PC-9 (cell line): ENCODE measurements around the gene A1BG. TPM values are rescaled to one million over a fixed set of nuclear protein-coding genes. Genes with fewer than 3 reads are reported as not detected.
"Not testable (repeated sequence)": the region's sequence is repeated elsewhere in the genome, so short reads cannot be mapped to it uniquely, and the experiment has no call there.

Source experiments
- BruUV-seq: library from RNA; stranded (reverse); fragments of 400-500 nt; replicated peaks from 2 replicates; lab custom pipeline; 2021; lab: Mats Ljungman, UMichigan
- CTCF ChIA-PET: fragments of 300-600 bp; sonication (Branson Sonifier 250); formaldehyde crosslinking; loops from one replicate; lab custom pipeline; 2022; ENCODE audit warnings: antibody characterized with exemption; lab: Charles Lee
- POLR2A ChIA-PET: fragments of 300-600 bp; sonication (Branson Sonifier 250); formaldehyde crosslinking; loops from one replicate; lab custom pipeline; 2022; ENCODE audit warnings: antibody characterized with exemption; ENCODE audit not compliant: unreplicated experiment; lab: Charles Lee
- DNase-seq, 2 experiments: peaks; one replicate each; pipeline versions ENCODE4 v3.0.0 to v3.0.0-alpha.2; 2015 to 2022; ENCODE audit warnings: mixed read lengths in 1 of 2
- H2AFZ ChIP-seq: fragments of 200-600 bp; sonication (generic); 2 replicates; pipeline ENCODE4 v1.8.1; 2017; ENCODE audit warnings: antibody characterized with exemption
- H3F3A ChIP-seq: fragments of 200-600 bp; sonication (generic); 2 replicates; pipeline ENCODE4 v1.8.1; 2017; ENCODE audit warnings: antibody characterized with exemption, mild to moderate bottlenecking, low read depth; ENCODE audit not compliant: insufficient read depth
- H3K27ac ChIP-seq: fragments of 200-600 bp; sonication (generic); 2 replicates; pipeline ENCODE4 v1.6.1; 2016; ENCODE audit warnings: mixed run types
- H3K27me3 ChIP-seq: fragments of 200-600 bp; sonication (generic); 2 replicates; pipeline ENCODE4 v1.6.1; 2016; ENCODE audit warnings: low read depth, mixed run types; ENCODE audit not compliant: insufficient read depth
- H3K36me3 ChIP-seq: fragments of 200-600 bp; sonication (generic); 2 replicates; pipeline ENCODE4 v1.6.1; 2016; ENCODE audit warnings: low read depth, mixed run types
- H3K4me1 ChIP-seq: fragments of 200-600 bp; sonication (generic); replicated peaks from 2 replicates; pipeline ENCODE4 v1.6.1; 2016; ENCODE audit warnings: mixed run types; ENCODE audit not compliant: insufficient read depth
- H3K4me2 ChIP-seq: fragments of 200-600 bp; sonication (generic); 2 replicates; pipeline ENCODE4 v1.6.1; 2017; ENCODE audit warnings: mixed run types
- H3K4me3 ChIP-seq: fragments of 200-600 bp; sonication (generic); 2 replicates; pipeline ENCODE4 v1.6.1; 2016; ENCODE audit warnings: mixed run types
- H3K79me2 ChIP-seq: fragments of 200-600 bp; sonication (generic); 2 replicates; pipeline ENCODE4 v1.6.1; 2017; ENCODE audit warnings: low read depth, mixed run types
- H3K9me2 ChIP-seq: fragments of 200-600 bp; sonication (generic); 2 replicates; pipeline ENCODE4 v1.8.1; 2017; ENCODE audit warnings: mild to moderate bottlenecking; ENCODE audit not compliant: insufficient read depth
- H3K9me3 ChIP-seq: fragments of 200-600 bp; sonication (generic); 2 replicates; pipeline ENCODE4 v1.8.1; 2016; ENCODE audit warnings: low read depth; ENCODE audit not compliant: insufficient read depth
- H4K20me1 ChIP-seq: fragments of 200-600 bp; sonication (generic); 2 replicates; pipeline ENCODE4 v1.8.1; 2017; ENCODE audit not compliant: insufficient read depth
- CTCF ChIP-seq: fragments of 200-600 bp; sonication (generic); conservative IDR thresholded peaks from 2 replicates; pipeline ENCODE4 v1.6.1; 2017; ENCODE audit warnings: mixed run types, antibody characterized with exemption, mild to moderate bottlenecking, moderate library complexity
- EZH2 ChIP-seq: fragments of 200-600 bp; sonication (generic); IDR thresholded peaks from 2 replicates; pipeline ENCODE4 v1.8.0; 2017; ENCODE audit warnings: antibody characterized with exemption, low read depth
- intact Hi-C: fragments of 100-400 bp; cut with micrococcal nuclease; formaldehyde crosslinking; loops from one replicate; pipeline ENCODE4 v1.10.0; 2022; ENCODE audit not compliant: unreplicated experiment
- total RNA-seq: library from RNA; stranded (reverse); gene quantifications from 2 replicates; pipeline ENCODE4 v1.2.3, GENCODE V29; 2021

A1BG gene
- total RNA-seq, 1 experiment from 2014 or later = 2.5 TPM

GRCh38 chr19:58350871-58351557 is 2.3 kb downstream of the A1BG start:
- Histone ChIP-seq H2AFZ (no peak overlapping the region), H3K9me3 (no peaks in the 10 kb centered on the region), H3F3A (no peaks in the 10 kb centered on the region), H3K9me2 (no peaks in the 10 kb centered on the region), H4K20me1 (no peaks in the 10 kb centered on the region), H3K27me3 (no peaks in the 10 kb centered on the region), H3K36me3 (no peaks in the 10 kb centered on the region), H3K4me3 (no peak overlapping the region), H3K27ac (no peak overlapping the region), H3K79me2 (no peaks in the 10 kb centered on the region), H3K4me1 (no peaks in the 10 kb centered on the region), H3K4me2 (no peak overlapping the region)
- DNase-seq = no peak
- CTCF ChIA-PET = no interaction called here
- TF ChIP-seq CTCF (no peak), EZH2 (no peak)
- POLR2A ChIA-PET = interaction anchor here (0.6 kb wide), 1 partner anchor 81 kb away, joined by 3 read pairs; no protein-coding TSS in a partner anchor
- no TSS peak for BruUV-seq
- intact Hi-C loops = no loop called here

- no peaks in the 10 kb centered on the region for H3K9me2 ChIP-seq
- no peaks in the 10 kb centered on the region for H4K20me1 ChIP-seq
- POLR2A ChIA-PET = no interaction called here
- no peak for TF ChIP-seq EZH2
- no peak for TF ChIP-seq CTCF
- no peaks in the 10 kb centered on the region for H3K79me2 ChIP-seq
- BruUV-seq = no TSS peak
- H2AFZ ChIP-seq = no peak overlapping the region
- intact Hi-C loops = no loop called here
- H3F3A ChIP-seq = no peaks in the 10 kb centered on the region
- no peak overlapping the region for H3K27ac ChIP-seq
- no peaks in the 10 kb centered on the region for H3K4me1 ChIP-seq
- no peaks in the 10 kb centered on the region for H3K9me3 ChIP-seq
- no peak overlapping the region for H3K4me2 ChIP-seq
- CTCF ChIA-PET = no interaction called here
- no peak for DNase-seq
- no peak overlapping the region for H3K4me3 ChIP-seq
- no peaks in the 10 kb centered on the region for H3K36me3 ChIP-seq
- no peaks in the 10 kb centered on the region for H3K27me3 ChIP-seq
These were observed 3.1 kb downstream of the A1BG start for GRCh38 chr19:58350001-58350861.

DNA sequence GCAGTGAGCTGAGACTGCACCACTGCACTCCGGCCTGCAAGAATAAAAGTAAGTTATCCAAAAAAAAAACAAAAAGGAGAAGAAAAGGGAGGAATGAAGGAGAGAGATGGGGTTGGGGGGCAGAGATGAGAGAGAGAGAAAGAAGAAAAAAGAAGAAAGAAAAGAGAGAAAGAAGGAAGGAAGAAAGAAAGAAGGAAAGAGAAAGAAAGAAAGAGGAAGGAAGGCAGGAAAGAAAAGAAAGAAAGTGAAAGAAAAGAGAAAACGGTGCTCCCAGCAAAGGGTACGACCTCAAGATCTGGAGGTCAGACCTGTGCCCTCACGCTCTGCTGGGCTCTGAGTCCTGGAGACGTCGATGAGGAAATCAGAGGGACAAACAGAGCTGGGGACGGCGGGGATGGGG is 3.7 kb downstream of the A1BG start:
- H3K4me3 ChIP-seq = no peak overlapping the region
- no peaks in the 10 kb centered on the region for H3K79me2 ChIP-seq
- H3K4me1 ChIP-seq = no peaks in the 10 kb centered on the region
- no peaks in the 10 kb centered on the region for H3K9me2 ChIP-seq
- no peaks in the 10 kb centered on the region for H3K36me3 ChIP-seq
- no peaks in the 10 kb centered on the region for H3F3A ChIP-seq
- TF ChIP-seq EZH2 (no peak), CTCF (no peak)
- H2AFZ ChIP-seq = no peak overlapping the region
- no peaks in the 10 kb centered on the region for H3K9me3 ChIP-seq
- CTCF ChIA-PET = no interaction called here
- no peak for DNase-seq
- intact Hi-C loops = no loop called here
- H3K4me2 ChIP-seq = no peak overlapping the region
- POLR2A ChIA-PET = no interaction called here
- no peaks in the 10 kb centered on the region for H4K20me1 ChIP-seq
- no TSS peak for BruUV-seq
- no peak overlapping the region for H3K27ac ChIP-seq
- no peaks in the 10 kb centered on the region for H3K27me3 ChIP-seq

- H3K36me3 ChIP-seq, H3K9me2 ChIP-seq, DNase-seq, BruUV-seq, H2AFZ ChIP-seq, H3F3A ChIP-seq, H3K9me3 ChIP-seq, H4K20me1 ChIP-seq, H3K27ac ChIP-seq, H3K4me2 ChIP-seq, intact Hi-C loops, H3K4me1 ChIP-seq, H3K27me3 ChIP-seq, H3K4me3 ChIP-seq, H3K79me2 ChIP-seq, CTCF ChIA-PET: not testable (repeated sequence)
- POLR2A ChIA-PET = interaction anchor here (0.7 kb wide), 1 partner anchor 54 kb away, joined by 12 read pairs; no protein-coding TSS in a partner anchor
These were observed 5.2 kb downstream of the A1BG start for GRCh38 chr19:58348080-58348479.
